HepG2 (cell line): ENCODE measurements around the gene NFX1. TPM values are rescaled to one million over a fixed set of nuclear protein-coding genes. Genes with fewer than 3 reads are reported as not detected.
"Not testable (repeated sequence)": the region's sequence is repeated elsewhere in the genome, so short reads cannot be mapped to it uniquely, and the experiment has no call there.

Experiments
- RARA ChIP-seq: IDR thresholded peaks from 2 replicates; pipeline ENCODE4 v1.6.1; 2016; ENCODE audit warnings: missing genetic modification reagents, missing compliant biosample characterization
- RFXAP ChIP-seq: sonication (generic); formaldehyde crosslinking; IDR thresholded peaks from 2 replicates; pipeline ENCODE4 v1.4.0; 2020; ENCODE audit warnings: missing genetic modification reagents, borderline replicate concordance
- RORA ChIP-seq: sonication (generic); formaldehyde crosslinking; IDR thresholded peaks from 2 replicates; pipeline ENCODE4 v1.5.0; 2020; ENCODE audit warnings: mild to moderate bottlenecking, missing genetic modification reagents, moderate library complexity
- SIN3A ChIP-seq: IDR thresholded peaks from 2 replicates; pipeline ENCODE4 v1.6.1; 2011; ENCODE audit warnings: low read depth, mild to moderate bottlenecking, control low read depth, low read length, borderline replicate concordance
- SOX6 ChIP-seq, 2 experiments: fragments of 450-650 bp in 1 of 2; sonication (generic) in 1 of 2; formaldehyde crosslinking in 1 of 2; IDR thresholded peaks; 2 replicates each; pipeline versions ENCODE4 v1.4.0 to v1.6.1; 2017 to 2020; ENCODE audit warnings: antibody characterized with exemption in 1 of 2, mild to moderate bottlenecking in 1 of 2, missing genetic modification reagents in 1 of 2
- TBX2 ChIP-seq: sonication (generic); formaldehyde crosslinking; IDR thresholded peaks from 2 replicates; pipeline ENCODE4 v1.5.0; 2020; ENCODE audit warnings: missing genetic modification reagents, mild to moderate bottlenecking, borderline replicate concordance
- ZNF331 ChIP-seq: sonication (generic); formaldehyde crosslinking; IDR thresholded peaks from 2 replicates; pipeline ENCODE4 v1.4.0; 2020; ENCODE audit warnings: missing genetic modification reagents
- ZNF563 ChIP-seq: sonication (generic); formaldehyde crosslinking; IDR thresholded peaks from 2 replicates; pipeline ENCODE4 v1.8.0; 2022; ENCODE audit warnings: mild to moderate bottlenecking, moderate library complexity, missing genetic modification reagents
- ZNF792 ChIP-seq: IDR thresholded peaks from 2 replicates; pipeline ENCODE4 v1.6.1; 2016
- polyA plus RNA-seq, 8 experiments: library from polyadenylated mRNA; depleted of rRNA in 3 of 8; stranded (reverse) in 7 of 8; unstranded in 1 of 8; fragments of >200 nt; fragmentation: Illumina TruSeq in 4 of 8; extraction: Trizol in 4 of 8; gene quantifications; 2 replicates each; pipeline versions ENCODE4 v1.2.1 to v1.2.3, GENCODE V29; 2011 to 2016; ENCODE audit warnings: low read depth in 4 of 8, missing spikeins in 1 of 8, mixed read lengths in 1 of 8; ENCODE audit not compliant: insufficient read depth in 1 of 8
- total RNA-seq, 5 experiments: library from RNA; depleted of rRNA; stranded (reverse); fragments of >200 nt; fragmentation: Illumina TruSeq; extraction: Trizol; gene quantifications; 2 replicates each; pipeline ENCODE4 v1.2.3, GENCODE V29; 2016; ENCODE audit warnings: low read depth in 1 of 5
- TF ChIP-seq, protein P1 (sequence below), 2 experiments: sonication (generic) in 1 of 2; formaldehyde crosslinking in 1 of 2; IDR thresholded peaks; 2 replicates each; pipeline versions ENCODE4 v1.4.0 to v1.6.1; 2016 to 2020; ENCODE audit warnings: borderline replicate concordance in 1 of 2, low read depth in 1 of 2, mild to moderate bottlenecking in 1 of 2, missing genetic modification reagents in 1 of 2
- TF ChIP-seq, protein P2 (sequence below): IDR thresholded peaks from 2 replicates; pipeline ENCODE4 v1.6.1; 2016
- TF ChIP-seq, protein P3 (sequence below): IDR thresholded peaks from 2 replicates; pipeline ENCODE4 v1.6.1; 2016; ENCODE audit warnings: low read depth, borderline replicate concordance
- TF ChIP-seq, protein P4 (sequence below), 2 experiments: sonication (generic) in 1 of 2; formaldehyde crosslinking in 1 of 2; IDR thresholded peaks; 2 replicates each; pipeline versions ENCODE4 v1.4.0 to v1.6.1; 2018 to 2020; ENCODE audit warnings: missing genetic modification reagents in 2 of 2, borderline replicate concordance in 1 of 2, low read depth in 1 of 2, mild to moderate bottlenecking in 1 of 2, missing biosample characterization in 1 of 2
- TF ChIP-seq, protein P5 (sequence below), 2 experiments: fragments of 450-650 bp in 1 of 2; sonication (generic) in 1 of 2; formaldehyde crosslinking; IDR thresholded peaks; 2 replicates each; pipeline versions ENCODE4 v1.5.0 to v1.8.0; 2020 to 2022; ENCODE audit warnings: mild to moderate bottlenecking in 1 of 2, missing genetic modification reagents in 1 of 2

The NFX1 gene
- total and polyA plus RNA-seq, 2 of the 13 experiments (the other 11 are each of a cell fraction or from before 2014, with no cell fraction given): 23.9 to 27.5 TPM

DNA sequence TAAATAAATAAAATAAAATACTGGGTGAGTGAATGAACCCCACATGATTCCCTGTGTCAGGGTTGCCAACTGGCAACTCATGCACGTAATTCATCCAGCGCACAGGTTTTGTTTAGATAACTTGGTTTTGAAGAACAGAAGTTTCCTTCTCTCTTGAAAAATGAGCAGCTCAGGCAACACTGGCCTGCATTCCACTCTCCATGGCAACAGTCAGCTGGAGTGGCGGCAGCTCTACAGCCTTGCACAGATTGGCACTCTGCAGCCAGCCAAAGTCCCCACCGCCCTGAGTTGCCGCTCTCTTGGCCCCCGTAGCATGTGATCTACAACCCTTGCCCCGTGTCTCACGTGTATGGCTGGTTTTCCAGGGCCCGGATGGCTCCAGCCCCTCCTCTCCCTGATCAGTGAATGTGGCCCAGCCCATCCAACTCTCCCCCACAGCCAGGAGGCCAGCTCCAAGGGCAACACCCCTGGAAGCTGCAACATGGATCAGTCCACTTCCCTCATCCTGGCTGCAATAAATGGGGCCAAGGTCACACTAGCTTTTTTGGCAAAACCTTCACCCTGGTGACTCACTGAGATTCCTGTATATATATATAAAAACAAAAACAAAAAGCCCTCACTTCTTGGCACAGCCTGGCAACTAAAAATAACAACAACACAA is 100.9 kb downstream of the NFX1 start (continued):
- TF ChIP-seq, protein P1, sequence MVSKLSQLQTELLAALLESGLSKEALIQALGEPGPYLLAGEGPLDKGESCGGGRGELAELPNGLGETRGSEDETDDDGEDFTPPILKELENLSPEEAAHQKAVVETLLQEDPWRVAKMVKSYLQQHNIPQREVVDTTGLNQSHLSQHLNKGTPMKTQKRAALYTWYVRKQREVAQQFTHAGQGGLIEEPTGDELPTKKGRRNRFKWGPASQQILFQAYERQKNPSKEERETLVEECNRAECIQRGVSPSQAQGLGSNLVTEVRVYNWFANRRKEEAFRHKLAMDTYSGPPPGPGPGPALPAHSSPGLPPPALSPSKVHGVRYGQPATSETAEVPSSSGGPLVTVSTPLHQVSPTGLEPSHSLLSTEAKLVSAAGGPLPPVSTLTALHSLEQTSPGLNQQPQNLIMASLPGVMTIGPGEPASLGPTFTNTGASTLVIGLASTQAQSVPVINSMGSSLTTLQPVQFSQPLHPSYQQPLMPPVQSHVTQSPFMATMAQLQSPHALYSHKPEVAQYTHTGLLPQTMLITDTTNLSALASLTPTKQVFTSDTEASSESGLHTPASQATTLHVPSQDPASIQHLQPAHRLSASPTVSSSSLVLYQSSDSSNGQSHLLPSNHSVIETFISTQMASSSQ (IDR thresholded peaks at IDR 0.05; ENCODE audit: low read depth): not testable (repeated sequence)
- TF ChIP-seq, protein P1 (CRISPR knock-in tag; IDR thresholded peaks at IDR 0.05; ENCODE audit: borderline replicate concordance): peak; percentile 61; the same call in 1 of the 2 replicates
- TF ChIP-seq RORA (CRISPR knock-in tag) (peak; percentile 98), ZNF792 (CRISPR knock-in tag) (0 out of 2 replicates have a peak, but pooled peaks have one; percentile 16), RARA (peak; percentile 77), ZNF563 (CRISPR knock-in tag) (0 out of 2 replicates have a peak, but pooled peaks have one; percentile 47), SIN3A (0 out of 2 replicates have a peak, but pooled peaks have one; percentile 65), RFXAP (CRISPR knock-in tag) (peak; percentile 70; the same call in 1 of the 2 replicates), TBX2 (CRISPR knock-in tag) (peak; percentile 79; the same call in 1 of the 2 replicates), ZNF331 (CRISPR knock-in tag) (0 out of 2 replicates have a peak, but pooled peaks have one; percentile 34), SOX6 (CRISPR knock-in tag; IDR thresholded peaks at IDR 0.05) (peak; percentile 68)
- TF ChIP-seq, protein P2, sequence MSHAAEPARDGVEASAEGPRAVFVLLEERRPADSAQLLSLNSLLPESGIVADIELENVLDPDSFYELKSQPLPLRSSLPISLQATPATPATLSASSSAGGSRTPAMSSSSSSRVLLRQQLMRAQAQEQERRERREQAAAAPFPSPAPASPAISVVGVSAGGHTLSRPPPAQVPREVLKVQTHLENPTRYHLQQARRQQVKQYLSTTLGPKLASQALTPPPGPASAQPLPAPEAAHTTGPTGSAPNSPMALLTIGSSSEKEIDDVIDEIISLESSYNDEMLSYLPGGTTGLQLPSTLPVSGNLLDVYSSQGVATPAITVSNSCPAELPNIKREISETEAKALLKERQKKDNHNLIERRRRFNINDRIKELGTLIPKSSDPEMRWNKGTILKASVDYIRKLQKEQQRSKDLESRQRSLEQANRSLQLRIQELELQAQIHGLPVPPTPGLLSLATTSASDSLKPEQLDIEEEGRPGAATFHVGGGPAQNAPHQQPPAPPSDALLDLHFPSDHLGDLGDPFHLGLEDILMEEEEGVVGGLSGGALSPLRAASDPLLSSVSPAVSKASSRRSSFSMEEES: peak; percentile 96
- TF ChIP-seq, protein P3, sequence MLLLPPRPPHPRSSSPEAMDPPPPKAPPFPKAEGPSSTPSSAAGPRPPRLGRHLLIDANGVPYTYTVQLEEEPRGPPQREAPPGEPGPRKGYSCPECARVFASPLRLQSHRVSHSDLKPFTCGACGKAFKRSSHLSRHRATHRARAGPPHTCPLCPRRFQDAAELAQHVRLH: 0 out of 2 replicates have a peak, but pooled peaks have one; percentile 22
- TF ChIP-seq, protein P4, sequence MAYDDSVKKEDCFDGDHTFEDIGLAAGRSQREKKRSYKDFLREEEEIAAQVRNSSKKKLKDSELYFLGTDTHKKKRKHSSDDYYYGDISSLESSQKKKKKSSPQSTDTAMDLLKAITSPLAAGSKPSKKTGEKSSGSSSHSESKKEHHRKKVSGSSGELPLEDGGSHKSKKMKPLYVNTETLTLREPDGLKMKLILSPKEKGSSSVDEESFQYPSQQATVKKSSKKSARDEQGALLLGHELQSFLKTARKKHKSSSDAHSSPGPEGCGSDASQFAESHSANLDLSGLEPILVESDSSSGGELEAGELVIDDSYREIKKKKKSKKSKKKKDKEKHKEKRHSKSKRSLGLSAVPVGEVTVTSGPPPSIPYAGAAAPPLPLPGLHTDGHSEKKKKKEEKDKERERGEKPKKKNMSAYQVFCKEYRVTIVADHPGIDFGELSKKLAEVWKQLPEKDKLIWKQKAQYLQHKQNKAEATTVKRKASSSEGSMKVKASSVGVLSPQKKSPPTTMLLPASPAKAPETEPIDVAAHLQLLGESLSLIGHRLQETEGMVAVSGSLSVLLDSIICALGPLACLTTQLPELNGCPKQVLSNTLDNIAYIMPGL (CRISPR knock-in tag; IDR thresholded peaks at IDR 0.05; ENCODE audit: borderline replicate concordance in 1 of 2, low read depth in 1 of 2): peak in 1 of 2 experiments; percentile 34; a peak in 1 of 4 replicates
- TF ChIP-seq SOX6 (IDR thresholded peaks at IDR 0.05): not testable (repeated sequence)
- TF ChIP-seq, protein P5, sequence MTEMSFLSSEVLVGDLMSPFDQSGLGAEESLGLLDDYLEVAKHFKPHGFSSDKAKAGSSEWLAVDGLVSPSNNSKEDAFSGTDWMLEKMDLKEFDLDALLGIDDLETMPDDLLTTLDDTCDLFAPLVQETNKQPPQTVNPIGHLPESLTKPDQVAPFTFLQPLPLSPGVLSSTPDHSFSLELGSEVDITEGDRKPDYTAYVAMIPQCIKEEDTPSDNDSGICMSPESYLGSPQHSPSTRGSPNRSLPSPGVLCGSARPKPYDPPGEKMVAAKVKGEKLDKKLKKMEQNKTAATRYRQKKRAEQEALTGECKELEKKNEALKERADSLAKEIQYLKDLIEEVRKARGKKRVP (CRISPR knock-in tag; IDR thresholded peaks at IDR 0.05): peak in 1 of 2 experiments; percentile 29; a peak in 1 of 4 replicates
